GM19372 (cell line): ENCODE measurements around the gene NOTCH2.
"Not testable (repeated sequence)": the region's sequence is repeated elsewhere in the genome, so short reads cannot be mapped to it uniquely, and the experiment has no call there.

Source experiments
- ATAC-seq: cut with Tn5 transposase; IDR thresholded peaks from one replicate; pipeline ENCODE4 v1.9.1; 2021; ENCODE audit warnings: mild to moderate bottlenecking, low read depth, moderate library complexity; ENCODE audit not compliant: unreplicated experiment

NOTCH2 gene

GRCh38 chr1:119977113-119977736, 92.2 kb downstream of the NOTCH2 start:
- ATAC-seq, result not testable (repeated sequence)

GRCh38 chr1:119975582-119976254, 93.7 kb downstream of the NOTCH2 start:
- ATAC-seq, result not testable (repeated sequence)

GRCh38 chr1:119975006-119975405, 94.5 kb downstream of the NOTCH2 start:
- ATAC-seq, result no peak

GRCh38 chr1:119974013-119974412, 95.4 kb downstream of the NOTCH2 start:
- ATAC-seq, result no peak

- ATAC-seq, result no peak
Observed at GRCh38 chr1:119971710-119972570, 97.5 kb downstream of the NOTCH2 start.

GRCh38 chr1:119968601-119969000, 100.9 kb downstream of the NOTCH2 start:
- ATAC-seq, result no peak

- no peak for ATAC-seq
Observed at GRCh38 chr1:119968068-119968492, 101.4 kb downstream of the NOTCH2 start.

GRCh38 chr1:119966681-119967080, 102.8 kb downstream of the NOTCH2 start:
- no peak for ATAC-seq

GRCh38 chr1:119966020-119966419, 103.4 kb downstream of the NOTCH2 start:
- ATAC-seq, result no peak

- ATAC-seq, result no peak
Observed at GRCh38 chr1:119964673-119965363, 104.6 kb downstream of the NOTCH2 start.

GRCh38 chr1:119962296-119962968, 107.0 kb downstream of the NOTCH2 start:
- no peak for ATAC-seq

GRCh38 chr1:119960501-119960900, 109.0 kb downstream of the NOTCH2 start:
- ATAC-seq, result no peak

- ATAC-seq, result no peak
Observed at GRCh38 chr1:119959268-119960220, 109.9 kb downstream of the NOTCH2 start.

- no peak for ATAC-seq
Observed at GRCh38 chr1:119958223-119958622, 111.2 kb downstream of the NOTCH2 start.

- no peak for ATAC-seq
Observed at GRCh38 chr1:119956306-119956705, 113.2 kb downstream of the NOTCH2 start.

GRCh38 chr1:119954476-119955422, 114.7 kb downstream of the NOTCH2 start:
- no peak for ATAC-seq

- no peak for ATAC-seq
Observed at GRCh38 chr1:119953266-119953998, 116.0 kb downstream of the NOTCH2 start.
